ENCODE results near the gene CDK5RAP1.

DNA sequence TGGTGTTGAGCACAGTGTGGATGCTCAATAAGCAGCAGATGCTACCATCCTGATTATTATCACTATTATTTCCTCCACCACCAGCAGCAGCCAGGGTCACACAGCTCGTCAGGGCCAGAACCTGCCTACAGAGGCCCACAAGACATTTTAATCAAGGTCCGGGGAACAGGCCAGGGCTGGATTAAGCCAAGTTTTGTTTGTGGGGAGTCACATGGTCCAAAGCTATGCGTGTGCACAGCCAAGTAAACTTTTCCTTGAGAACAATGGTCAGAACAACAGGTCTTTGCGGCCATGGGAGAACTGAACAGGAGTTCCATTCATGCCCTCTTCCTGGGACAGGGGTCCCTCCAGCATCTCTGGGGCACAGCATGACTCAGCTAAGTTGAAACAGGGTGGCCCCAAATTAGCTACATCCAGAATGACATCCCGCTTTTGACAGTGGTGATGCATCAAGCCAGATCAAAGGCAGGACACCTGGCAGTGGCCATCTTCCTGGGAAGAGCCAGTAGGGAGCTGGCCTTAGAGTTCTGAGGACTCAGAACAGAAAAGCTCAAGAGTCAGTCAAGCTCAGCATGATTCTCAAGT, 30.6 kb upstream of the CDK5RAP1 start:
- TF ChIP-seq CTCF (IDR thresholded peaks at IDR 0.05; ENCODE audit: low read length), result no peak
- TF ChIP-seq EZH2 (IDR thresholded peaks at IDR 0.05; ENCODE audit: borderline replicate concordance, low read length), result no peak
